ENCODE measurements around the gene ZNF789. TPM values are rescaled to one million over a fixed set of nuclear protein-coding genes. Genes with fewer than 3 reads are reported as not detected.

Gene ZNF789
- polyA plus RNA-seq, 1 of the 3 experiments (the other 2 are of a cell fraction): 27.7 TPM

- peaks cover 5 to 8% of the 10 kb centered on the region in 2 experiments; a peak in 2 of 4 replicates for H3K4me1 ChIP-seq (ENCODE audit: control insufficient read depth in 1 of 2, insufficient read depth in 2 of 2, low read depth in 1 of 2, low read length in 1 of 2)
- H3K79me2 ChIP-seq (ENCODE audit: insufficient read depth): peaks cover 55% of the 10 kb centered on the region
- H3K9me2 ChIP-seq: no peaks in the 10 kb centered on the region
- CTCF ChIA-PET: interaction anchor here (1.0 kb wide), 1 partner anchor 24 kb away, joined by 3 read pairs; no protein-coding TSS in a partner anchor
- no peaks in the 10 kb centered on the region for H4K20me1 ChIP-seq (ENCODE audit: insufficient read depth)
- peaks cover 16% of the 10 kb centered on the region for H3F3A ChIP-seq (replicated peaks; ENCODE audit: insufficient read depth)
- H3K9ac ChIP-seq: peak overlapping the region; percentile 87
- 8% methylated on average over 7 of the region's 7 CpGs for WGBS (ENCODE audit: low lambda C conversion rate)
- peak overlapping the region; percentile 83 for H2AFZ ChIP-seq (ENCODE audit: low read depth)
- peak overlapping the region; percentile 69 to 100 for H3K4me3 ChIP-seq (ENCODE audit: low read depth in 2 of 2, low read length in 1 of 2)
- H3K27ac ChIP-seq (ENCODE audit: low read depth in 2 of 2, low read length in 1 of 2): peak overlapping the region; percentile 64 to 91; a peak in 3 of 4 replicates
- H3K27me3 ChIP-seq (ENCODE audit: insufficient read depth): no peaks in the 10 kb centered on the region
- peaks cover 5% of the 10 kb centered on the region in 2 experiments for H3K36me3 ChIP-seq (replicated peaks in 1 of 2; ENCODE audit: control insufficient read depth in 1 of 2, insufficient read depth in 2 of 2, low read length in 1 of 2)
- POLR2A ChIA-PET: interaction anchor here (1.6 kb wide), 1 partner anchor 27 kb away, joined by 7 read pairs; the partner anchor contains the start of gene ZNF394
- H3K4me2 ChIP-seq: peak overlapping the region; percentile 98
- peak; percentile 70 for DNase-seq
- no peaks in the 10 kb centered on the region for H3K9me3 ChIP-seq
- TF ChIP-seq YY1 (IDR thresholded peaks at IDR 0.05; ENCODE audit: low read depth) (no peak), NFIC (IDR thresholded peaks at IDR 0.05; ENCODE audit: borderline replicate concordance) (no peak), GABPA (IDR thresholded peaks at IDR 0.05; ENCODE audit: low read depth) (no peak), RCOR1 (IDR thresholded peaks at IDR 0.05; ENCODE audit: low read length) (peak; percentile 21; the same call in 1 of the 2 replicates), ELF1 (IDR thresholded peaks at IDR 0.05) (peak; percentile 69), CHD2 (IDR thresholded peaks at IDR 0.05; ENCODE audit: low read length, partially characterized antibody) (no peak), RFX5 (IDR thresholded peaks at IDR 0.05; ENCODE audit: low read length) (no peak), NRF1 (IDR thresholded peaks at IDR 0.05; ENCODE audit: low read depth, low read length) (no peak), FOXJ3 (CRISPR knock-in tag; IDR thresholded peaks at IDR 0.05) (no peak), FOXM1 (IDR thresholded peaks at IDR 0.05; ENCODE audit: low read depth) (no peak), RAD21 (IDR thresholded peaks at IDR 0.05; ENCODE audit: low read length) (no peak), JUND (IDR thresholded peaks at IDR 0.05) (no peak), MXI1 (IDR thresholded peaks at IDR 0.05; ENCODE audit: low read depth, low read length) (no peak), REST (IDR thresholded peaks at IDR 0.05; ENCODE audit: low read depth, low read length) (no peak), FOSL2 (IDR thresholded peaks at IDR 0.05; ENCODE audit: borderline replicate concordance, low read depth) (no peak), GATA2 (CRISPR knock-in tag; IDR thresholded peaks at IDR 0.05) (no peak), EZH2phosphoT487 (IDR thresholded peaks at IDR 0.05; ENCODE audit: borderline replicate concordance, low read depth) (no peak), MEF2A (IDR thresholded peaks at IDR 0.05; ENCODE audit: borderline replicate concordance, low read depth) (no peak), MAX (IDR thresholded peaks at IDR 0.05; ENCODE audit: low read depth) (no peak), RXRA (IDR thresholded peaks at IDR 0.05; ENCODE audit: borderline replicate concordance, low read depth) (no peak), IRF3 (IDR thresholded peaks at IDR 0.05; ENCODE audit: low read depth, low read length) (no peak), USF2 (IDR thresholded peaks at IDR 0.05; ENCODE audit: borderline replicate concordance, low read depth, low read length) (peak; percentile 38), ZBTB33 (IDR thresholded peaks at IDR 0.05; ENCODE audit: borderline replicate concordance, low read depth) (no peak)
- TF ChIP-seq, protein P1, sequence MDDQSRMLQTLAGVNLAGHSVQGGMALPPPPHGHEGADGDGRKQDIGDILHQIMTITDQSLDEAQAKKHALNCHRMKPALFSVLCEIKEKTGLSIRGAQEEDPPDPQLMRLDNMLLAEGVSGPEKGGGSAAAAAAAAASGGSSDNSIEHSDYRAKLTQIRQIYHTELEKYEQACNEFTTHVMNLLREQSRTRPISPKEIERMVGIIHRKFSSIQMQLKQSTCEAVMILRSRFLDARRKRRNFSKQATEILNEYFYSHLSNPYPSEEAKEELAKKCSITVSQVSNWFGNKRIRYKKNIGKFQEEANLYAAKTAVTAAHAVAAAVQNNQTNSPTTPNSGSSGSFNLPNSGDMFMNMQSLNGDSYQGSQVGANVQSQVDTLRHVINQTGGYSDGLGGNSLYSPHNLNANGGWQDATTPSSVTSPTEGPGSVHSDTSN (IDR thresholded peaks at IDR 0.05): no peak
- TF ChIP-seq, protein P2, sequence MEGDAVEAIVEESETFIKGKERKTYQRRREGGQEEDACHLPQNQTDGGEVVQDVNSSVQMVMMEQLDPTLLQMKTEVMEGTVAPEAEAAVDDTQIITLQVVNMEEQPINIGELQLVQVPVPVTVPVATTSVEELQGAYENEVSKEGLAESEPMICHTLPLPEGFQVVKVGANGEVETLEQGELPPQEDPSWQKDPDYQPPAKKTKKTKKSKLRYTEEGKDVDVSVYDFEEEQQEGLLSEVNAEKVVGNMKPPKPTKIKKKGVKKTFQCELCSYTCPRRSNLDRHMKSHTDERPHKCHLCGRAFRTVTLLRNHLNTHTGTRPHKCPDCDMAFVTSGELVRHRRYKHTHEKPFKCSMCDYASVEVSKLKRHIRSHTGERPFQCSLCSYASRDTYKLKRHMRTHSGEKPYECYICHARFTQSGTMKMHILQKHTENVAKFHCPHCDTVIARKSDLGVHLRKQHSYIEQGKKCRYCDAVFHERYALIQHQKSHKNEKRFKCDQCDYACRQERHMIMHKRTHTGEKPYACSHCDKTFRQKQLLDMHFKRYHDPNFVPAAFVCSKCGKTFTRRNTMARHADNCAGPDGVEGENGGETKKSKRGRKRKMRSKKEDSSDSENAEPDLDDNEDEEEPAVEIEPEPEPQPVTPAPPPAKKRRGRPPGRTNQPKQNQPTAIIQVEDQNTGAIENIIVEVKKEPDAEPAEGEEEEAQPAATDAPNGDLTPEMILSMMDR (IDR thresholded peaks at IDR 0.05): no peak
Measured at GRCh38 chr7:99473315-99473596, 566 bp downstream of the ZNF789 start.
